GM19372 (cell line): Measurements from ENCODE around the gene CHST14.

Experiments
- ATAC-seq: cut with Tn5 transposase; IDR thresholded peaks from one replicate; pipeline ENCODE4 v1.9.1; 2021; ENCODE audit warnings: mild to moderate bottlenecking, low read depth, moderate library complexity; ENCODE audit not compliant: unreplicated experiment

Gene CHST14

GRCh38 chr15:40460404-40460803 lies 10.4 kb upstream of the CHST14 start:
- ATAC-seq: no peak

GRCh38 chr15:40461958-40462357 lies 8.8 kb upstream of the CHST14 start:
- no peak for ATAC-seq

- ATAC-seq: no peak
Observed at GRCh38 chr15:40463279-40463678, 7.5 kb upstream of the CHST14 start.

- ATAC-seq: no peak
Observed at GRCh38 chr15:40463886-40464545, 6.8 kb upstream of the CHST14 start.

- ATAC-seq: no peak
Observed at GRCh38 chr15:40464595-40465185, 6.1 kb upstream of the CHST14 start.

GRCh38 chr15:40465939-40466338 lies 4.8 kb upstream of the CHST14 start:
- no peak for ATAC-seq

GRCh38 chr15:40466426-40467260 lies 4.1 kb upstream of the CHST14 start:
- no peak for ATAC-seq

- no peak for ATAC-seq
Observed at GRCh38 chr15:40467261-40467615, 3.5 kb upstream of the CHST14 start.

GRCh38 chr15:40468898-40469331 lies 1.9 kb upstream of the CHST14 start:
- ATAC-seq: no peak

GRCh38 chr15:40469776-40470390 lies 901 bp upstream of the CHST14 start:
- no peak for ATAC-seq

GRCh38 chr15:40471105-40471807 lies 472 bp downstream of the CHST14 start:
- peak; percentile 32 for ATAC-seq

- ATAC-seq: peak; percentile 12
Observed at GRCh38 chr15:40471808-40472150, 995 bp downstream of the CHST14 start.

- ATAC-seq: no peak
Observed at GRCh38 chr15:40472171-40472727, 1.5 kb downstream of the CHST14 start.

- no peak for ATAC-seq
Observed at GRCh38 chr15:40474581-40474980, 3.8 kb downstream of the CHST14 start.

- ATAC-seq: no peak
Observed at GRCh38 chr15:40477642-40478327, 7.0 kb downstream of the CHST14 start.

- no peak for ATAC-seq
Observed at GRCh38 chr15:40479024-40479423, 8.2 kb downstream of the CHST14 start.

- ATAC-seq: no peak
Observed at GRCh38 chr15:40481341-40482074, 10.7 kb downstream of the CHST14 start.

- no peak for ATAC-seq
Observed at GRCh38 chr15:40483919-40484318, 13.1 kb downstream of the CHST14 start.
